ENCODE measurements around the gene MACROD2. TPM values are rescaled to one million over a fixed set of nuclear protein-coding genes. Genes with fewer than 3 reads are reported as not detected.

The MACROD2 gene
- total RNA-seq, 6 experiments from 2014 or later: 0.05 to 0.57 (median 0.11) TPM; not detected in 1

GRCh38 chr20:15702161-15702560, 1706.8 kb downstream of the MACROD2 start:
- H3K9me3 Mint-ChIP-seq: no peaks in the 10 kb centered on the region
- DNase-seq: peak; percentile 10

DNA sequence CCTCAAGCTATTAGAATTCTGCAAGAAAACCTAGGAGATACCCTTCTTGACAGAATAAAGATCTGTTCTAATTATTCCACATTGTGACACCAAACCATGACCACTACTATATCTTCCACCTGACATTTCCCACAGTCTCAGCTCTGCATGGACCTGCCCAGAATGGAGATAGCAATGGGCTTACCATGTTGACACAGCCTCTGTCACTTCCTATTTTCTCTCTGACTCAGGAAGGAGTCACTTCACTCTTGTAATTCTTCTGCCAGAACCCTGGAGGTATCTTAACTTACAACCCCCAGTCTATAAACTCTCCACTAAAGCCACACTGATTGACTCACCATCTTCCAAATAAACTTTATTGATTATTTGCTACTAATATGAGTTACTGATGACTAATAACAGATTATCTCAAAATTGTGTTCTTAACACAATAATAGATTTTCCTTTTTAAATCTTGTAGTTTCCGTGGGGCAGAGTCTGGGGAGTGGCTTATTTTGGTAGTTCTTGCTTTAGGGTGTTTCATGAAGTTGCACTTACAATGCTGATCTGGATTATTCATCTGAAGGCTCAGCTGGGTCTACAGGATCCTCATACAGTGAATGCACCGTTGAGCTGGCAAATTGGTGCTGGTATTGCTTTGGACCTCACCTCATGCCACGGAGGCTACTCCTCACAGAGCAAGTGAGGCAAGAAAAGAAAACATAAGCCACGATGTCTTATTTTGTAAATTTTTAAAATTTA, 1708.0 kb downstream of the MACROD2 start:
- peak; percentile 63 for DNase-seq
- Mint-ChIP-seq H3K4me1 (ENCODE audit: low read depth) (peaks cover 58% of the 10 kb centered on the region), H3K27ac (peak overlapping the region; percentile 19), H3K4me3 (peak overlapping the region; percentile 49; the same call in 1 of the 2 replicates), H3K36me3 (ENCODE audit: low read depth) (no peaks in the 10 kb centered on the region), H3K27me3 (ENCODE audit: insufficient read depth) (peaks cover 2% of the 10 kb centered on the region), H3K9me3 (no peaks in the 10 kb centered on the region)
- TF ChIP-seq CTCF (IDR thresholded peaks at IDR 0.05): no peak

More at GRCh38 chr20:15702161-15702560, 1706.8 kb downstream of the MACROD2 start:
- Mint-ChIP-seq H3K4me3 (no peak overlapping the region), H3K27ac (no peak overlapping the region), H3K27me3 (ENCODE audit: insufficient read depth) (no peaks in the 10 kb centered on the region), H3K4me1 (ENCODE audit: low read depth) (peaks cover 56% of the 10 kb centered on the region), H3K36me3 (ENCODE audit: low read depth) (no peaks in the 10 kb centered on the region)
- no peak for TF ChIP-seq CTCF (IDR thresholded peaks at IDR 0.05)

- DNase-seq: no peak
- Mint-ChIP-seq H3K9me3 (no peaks in the 10 kb centered on the region), H3K4me3 (no peak overlapping the region), H3K27ac (no peak overlapping the region), H3K27me3 (ENCODE audit: insufficient read depth) (peaks cover 3% of the 10 kb centered on the region), H3K4me1 (ENCODE audit: low read depth) (peaks cover 47% of the 10 kb centered on the region), H3K36me3 (ENCODE audit: low read depth) (no peaks in the 10 kb centered on the region)
- no peak for TF ChIP-seq CTCF (IDR thresholded peaks at IDR 0.05)
These were observed 1710.7 kb downstream of the MACROD2 start for GRCh38 chr20:15705975-15706374.

DNA sequence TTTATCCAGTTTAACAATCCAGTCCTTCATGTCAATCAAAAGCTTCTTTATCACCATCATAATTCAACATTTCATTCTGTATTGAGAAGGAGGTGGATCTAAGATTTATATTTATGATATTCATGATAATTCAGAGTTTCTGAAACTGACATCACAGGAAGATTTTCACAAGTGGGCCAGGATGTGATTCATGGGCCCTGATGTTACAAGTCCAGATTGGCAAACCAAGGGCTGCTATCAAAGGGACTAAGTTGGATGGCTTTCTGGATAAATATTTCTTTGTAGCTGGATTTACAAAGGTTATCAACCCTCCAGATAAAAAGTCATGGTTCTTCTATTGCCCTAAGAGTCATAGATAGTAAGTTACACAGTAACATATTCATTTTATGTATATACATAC, 1711.4 kb downstream of the MACROD2 start:
- Mint-ChIP-seq H3K4me1 (ENCODE audit: low read depth) (peaks cover 47% of the 10 kb centered on the region), H3K4me3 (no peak overlapping the region), H3K27me3 (ENCODE audit: insufficient read depth) (peaks cover 11% of the 10 kb centered on the region), H3K9me3 (no peaks in the 10 kb centered on the region), H3K27ac (no peak overlapping the region), H3K36me3 (ENCODE audit: low read depth) (no peaks in the 10 kb centered on the region)
- no peak for DNase-seq
- TF ChIP-seq CTCF (IDR thresholded peaks at IDR 0.05): no peak

DNA sequence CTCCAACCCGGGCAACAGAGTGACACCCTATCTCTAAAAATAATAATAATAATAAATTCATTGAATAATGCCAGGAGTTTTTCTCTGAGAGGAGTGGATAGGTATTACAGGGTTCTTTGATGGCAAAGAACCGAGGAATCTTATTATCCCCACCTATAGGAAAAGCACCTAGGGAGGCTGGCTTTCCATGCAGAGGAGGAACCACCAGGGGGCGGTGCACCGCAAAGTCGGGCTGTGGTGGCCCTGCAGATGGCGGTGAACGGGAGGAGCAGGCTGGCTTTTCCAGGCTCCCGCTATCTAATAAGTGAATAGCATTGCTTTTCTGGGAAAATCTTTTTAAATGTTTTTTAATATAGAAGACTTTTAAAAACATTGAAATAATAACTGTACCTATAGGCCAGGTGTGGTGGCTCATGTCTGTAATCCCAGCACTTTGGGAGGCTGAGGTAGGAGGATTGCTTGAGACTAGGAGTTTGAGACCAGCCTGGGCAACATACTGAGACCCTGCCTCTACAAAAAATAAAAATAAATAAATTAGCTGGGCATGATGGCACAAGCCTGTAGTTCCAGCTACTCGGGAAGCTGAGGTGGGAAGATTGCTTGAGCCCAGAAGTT, 1713.8 kb downstream of the MACROD2 start:
- H3K9me3 Mint-ChIP-seq: no peaks in the 10 kb centered on the region
- peak; percentile 72 for TF ChIP-seq CTCF (IDR thresholded peaks at IDR 0.05)
- H3K27me3 Mint-ChIP-seq (ENCODE audit: insufficient read depth): peaks cover 16% of the 10 kb centered on the region
- H3K4me1 Mint-ChIP-seq (ENCODE audit: low read depth): peaks cover 24% of the 10 kb centered on the region
- H3K36me3 Mint-ChIP-seq (ENCODE audit: low read depth): no peaks in the 10 kb centered on the region
- no peak overlapping the region for H3K27ac Mint-ChIP-seq
- no peak overlapping the region for H3K4me3 Mint-ChIP-seq
- no peak for DNase-seq
